IMR-90 (cell line): ENCODE data around the gene TSTD1. TPM values are rescaled to one million over a fixed set of nuclear protein-coding genes. Genes with fewer than 3 reads are reported as not detected.
A peak's percentile ranks its signal among the peaks of the same experiment; 100 is the strongest.

ENCODE experiments used
- ATAC-seq: fragments of 200-7000 bp; cut with Tn5 transposase; 2 replicates; pipeline ENCODE4 v1.9.1; 2020; ENCODE audit warnings: low read depth, mild to moderate bottlenecking, moderate library complexity
- BruUV-seq: library from RNA; stranded (reverse); fragments of 400-500 nt; replicated peaks from 2 replicates; lab custom pipeline; 2021; lab: Mats Ljungman, UMichigan
- CTCF ChIA-PET: fragments of 300-600 bp; formaldehyde crosslinking; extraction: SDS; loops from one replicate; lab custom pipeline; 2021; ENCODE audit warnings: antibody characterized with exemption; lab: Yijun Ruan, JAX
- POLR2A ChIA-PET: fragments of 300-600 bp; sonication (Branson Sonifier 250); formaldehyde crosslinking; loops from one replicate; lab custom pipeline; 2022; ENCODE audit warnings: antibody characterized with exemption; ENCODE audit not compliant: unreplicated experiment; lab: Charles Lee
- DNase-seq: peaks from one replicate; pipeline ENCODE4 v3.0.0; 2013
- H2AFZ ChIP-seq: replicated peaks from 2 replicates; pipeline ENCODE3; 2013; ENCODE audit warnings: low read length, mild to moderate bottlenecking; ENCODE audit not compliant: poor library complexity
- H2AK5ac ChIP-seq: 2 replicates; pipeline ENCODE4 v1.6.1; 2013; ENCODE audit warnings: low read depth, low read length, inconsistent platforms
- H2AK9ac ChIP-seq: replicated peaks from 2 replicates; pipeline ENCODE3; 2013; ENCODE audit warnings: mild to moderate bottlenecking, low read depth, low read length, moderate library complexity; ENCODE audit not compliant: poor library complexity
- H2BK120ac ChIP-seq: 2 replicates; pipeline ENCODE4 v1.6.1; 2013; ENCODE audit warnings: low read depth, low read length, inconsistent platforms
- H2BK15ac ChIP-seq: 3 replicates; pipeline ENCODE4 v1.6.1; 2013; ENCODE audit warnings: low read depth, low read length, inconsistent platforms
- H2BK20ac ChIP-seq: 2 replicates; pipeline ENCODE4 v1.6.1; 2013; ENCODE audit warnings: low read depth, mild to moderate bottlenecking, inconsistent platforms, low read length, moderate library complexity
- H2BK5ac ChIP-seq: 2 replicates; pipeline ENCODE4 v1.6.1; 2013; ENCODE audit warnings: mild to moderate bottlenecking, low read depth, low read length, inconsistent platforms; ENCODE audit not compliant: poor library complexity, severe bottlenecking
- H3K14ac ChIP-seq: replicated peaks from 2 replicates; pipeline ENCODE4 v1.6.1; 2013; ENCODE audit warnings: low read depth, low read length, inconsistent platforms
- H3K18ac ChIP-seq: 2 replicates; pipeline ENCODE4 v1.6.1; 2013; ENCODE audit warnings: low read depth, low read length, control low read depth
- H3K23ac ChIP-seq: 2 replicates; pipeline ENCODE4 v1.6.1; 2013; ENCODE audit warnings: low read depth, low read length, inconsistent platforms
- H3K27ac ChIP-seq: 2 replicates; pipeline ENCODE4 v1.5.1; 2013; ENCODE audit warnings: mild to moderate bottlenecking, control low read depth, low read length; ENCODE audit not compliant: insufficient read depth
- H3K27me3 ChIP-seq: 2 replicates; pipeline ENCODE4 v1.6.1; 2013; ENCODE audit warnings: low read length; ENCODE audit not compliant: control insufficient read depth, insufficient read depth
- H3K36me3 ChIP-seq: 2 replicates; pipeline ENCODE4 v1.6.1; 2013; ENCODE audit warnings: low read length, mixed read lengths; ENCODE audit not compliant: control insufficient read depth, insufficient read depth
- H3K4ac ChIP-seq: 2 replicates; pipeline ENCODE4 v1.6.1; 2013; ENCODE audit warnings: low read depth, low read length, inconsistent platforms
- H3K4me1 ChIP-seq: 2 replicates; pipeline ENCODE4 v1.6.1; 2013; ENCODE audit warnings: low read length, mixed read lengths; ENCODE audit not compliant: control insufficient read depth, insufficient read depth
- H3K4me2 ChIP-seq: 2 replicates; pipeline ENCODE4 v1.6.1; 2013; ENCODE audit warnings: low read depth, mild to moderate bottlenecking, control low read depth, low read length, moderate library complexity
- H3K4me3 ChIP-seq: 2 replicates; pipeline ENCODE4 v1.5.1; 2013; ENCODE audit warnings: low read depth, mild to moderate bottlenecking, control low read depth, low read length, moderate library complexity; ENCODE audit not compliant: insufficient read depth
- H3K56ac ChIP-seq: 2 replicates; pipeline ENCODE4 v1.6.1; 2013; ENCODE audit warnings: low read length, inconsistent platforms; ENCODE audit not compliant: insufficient read depth; ENCODE audit errors: extremely low read depth
- H3K79me1 ChIP-seq, 2 experiments: 2 replicates each; pipeline ENCODE4 v1.6.1; 2013; ENCODE audit warnings: low read length in 2 of 2, inconsistent platforms in 1 of 2, low read depth in 1 of 2
- H3K9ac ChIP-seq: 2 replicates; pipeline ENCODE4 v1.6.1; 2013; ENCODE audit warnings: low read depth, low read length, control low read depth
- H3K9me1 ChIP-seq: 2 replicates; pipeline ENCODE4 v1.6.1; 2013; ENCODE audit warnings: low read length, inconsistent platforms; ENCODE audit not compliant: insufficient read depth
- H3K9me3 ChIP-seq: 2 replicates; pipeline ENCODE4 v1.6.1; 2013; ENCODE audit warnings: low read length; ENCODE audit not compliant: control insufficient read depth, insufficient read depth
- H4K20me1 ChIP-seq: 2 replicates; pipeline ENCODE4 v1.6.1; 2013; ENCODE audit warnings: low read length, inconsistent platforms; ENCODE audit not compliant: insufficient read depth
- H4K5ac ChIP-seq: 2 replicates; pipeline ENCODE4 v1.6.1; 2013; ENCODE audit warnings: mild to moderate bottlenecking, low read depth, low read length, control low read depth
- H4K8ac ChIP-seq, 2 experiments: 2 replicates each; pipeline ENCODE4 v1.6.1; 2013; ENCODE audit warnings: low read depth in 2 of 2, low read length in 2 of 2, control low read depth in 1 of 2, inconsistent platforms in 1 of 2
- H4K91ac ChIP-seq: 2 replicates; pipeline ENCODE4 v1.6.1; 2013; ENCODE audit warnings: low read depth, low read length, inconsistent platforms; ENCODE audit not compliant: insufficient read depth
- CEBPB ChIP-seq: IDR thresholded peaks from 2 replicates; pipeline ENCODE4 v1.6.1; 2012; ENCODE audit warnings: low read depth, low read length, improper control_type of control experiment
- FOS ChIP-seq: fragments of 150-350 bp; IDR thresholded peaks from 2 replicates; pipeline ENCODE4 v1.6.1; 2016; ENCODE audit warnings: low read depth, low read length
- WGBS, 2 experiments: methylation state at CpG; one replicate each; pipeline versions ENCODE4 v1.1.5 to v1.1.7; 2013; ENCODE audit warnings: missing lambda C conversion rate in 2 of 2; ENCODE audit not compliant: insufficient read length in 1 of 2; ENCODE audit errors: extremely low coverage in 2 of 2; 5-methylcytosine and 5-hydroxymethylcytosine counted together
- dilution Hi-C: fragments of 300-500 bp; cut with HindIII; formaldehyde crosslinking; loops from one replicate; pipeline ENCODE4 v1.14.3; 2018; ENCODE audit warnings: low sequenced_read_pairs; ENCODE audit not compliant: unreplicated experiment
- in situ Hi-C: fragments of 300-500 bp; cut with MboI; formaldehyde crosslinking; loops from 3 replicates; pipeline ENCODE4 v1.14.3; 2019; ENCODE audit warnings: low sequenced_read_pairs, inconsistent platforms, mixed read lengths
- intact Hi-C: fragments of 100-400 bp; cut with micrococcal nuclease; formaldehyde crosslinking; loops from 2 replicates; pipeline ENCODE4 v1.10.0; 2022
- polyA plus RNA-seq, 3 experiments: library from polyadenylated mRNA; depleted of rRNA; stranded (reverse); fragments of >200 nt; gene quantifications; 2 replicates each; pipeline ENCODE4 v1.2.3, GENCODE V29; 2012; ENCODE audit warnings: low replicate concordance in 1 of 3
- total RNA-seq: library from RNA; depleted of rRNA; stranded (reverse); fragments of >200 nt; gene quantifications from 2 replicates; pipeline ENCODE4 v1.2.3, GENCODE V29; 2012

TSTD1 gene
- total and polyA plus RNA-seq, 2 of the 4 experiments (the other 2 are of a cell fraction): 0.21 TPM; not detected in 1

DNA sequence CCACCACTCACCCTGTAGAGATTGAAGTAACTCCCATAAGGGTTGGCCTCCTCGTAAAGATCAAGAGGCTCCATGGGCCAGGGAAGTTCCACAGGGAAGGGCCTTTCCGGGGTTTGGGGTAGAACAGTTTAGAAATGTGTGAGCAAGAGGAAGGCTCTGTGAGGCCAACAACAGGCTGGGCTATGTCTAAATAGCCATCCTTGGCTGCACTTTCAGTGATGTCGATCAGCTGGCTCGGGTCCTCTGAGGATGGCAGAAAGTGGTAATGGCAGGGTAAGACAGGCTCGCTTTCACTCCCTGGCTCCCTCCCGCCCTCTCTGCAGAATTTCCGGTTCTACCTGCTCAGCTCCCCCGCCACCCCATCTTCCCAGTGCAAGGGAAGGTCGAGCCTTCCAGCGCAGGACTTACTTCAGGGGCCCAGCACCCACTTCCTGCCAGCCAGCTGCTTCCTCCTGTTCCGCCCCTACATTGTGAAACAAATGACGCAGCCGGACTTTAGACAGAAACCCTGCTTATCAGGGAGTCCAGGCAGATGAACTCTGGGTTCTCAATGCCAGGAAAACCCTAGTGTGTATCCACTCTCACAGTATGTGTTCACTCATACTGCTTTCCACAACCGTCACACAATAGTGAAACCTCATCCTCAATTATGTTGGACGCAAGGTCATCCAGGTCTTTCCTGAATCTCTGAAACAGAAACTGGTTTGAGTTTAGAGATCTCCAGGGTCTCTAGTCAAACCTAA lies 25.1 kb downstream of the TSTD1 start:
- no TSS peak for BruUV-seq
- peak; percentile 88 for ATAC-seq
- Histone ChIP-seq H3K14ac (peak overlapping the region; percentile 42), H3K79me1 (no peaks in the 10 kb centered on the region), H4K8ac (peak overlapping the region; percentile 82 to 97), H2BK20ac (peak overlapping the region; percentile 48; the same call in 1 of the 2 replicates), H3K18ac (peak overlapping the region; percentile 88), H3K4me1 (peaks cover 6% of the 10 kb centered on the region), H3K9me3 (no peaks in the 10 kb centered on the region), H3K4ac (peak overlapping the region; percentile 31), H2AK5ac (no peak overlapping the region), H2AFZ (peak overlapping the region; percentile 85), H3K23ac (peak overlapping the region; percentile 12), H4K20me1 (no peaks in the 10 kb centered on the region), H3K27me3 (peaks cover 6% of the 10 kb centered on the region; the same call in 1 of the 2 replicates), H3K36me3 (no peaks in the 10 kb centered on the region), H2BK120ac (peak overlapping the region; percentile 46), H2AK9ac (peak overlapping the region; percentile 57), H4K91ac (peak overlapping the region; percentile 74; the same call in 1 of the 2 replicates), H2BK5ac (peak overlapping the region; percentile 93), H3K9ac (no peak overlapping the region), H2BK15ac (peak overlapping the region; percentile 38; the same call in 1 of the 3 replicates), H4K5ac (peak overlapping the region; percentile 82), H3K27ac (peak overlapping the region; percentile 69), H3K56ac (no peak overlapping the region), H3K4me3 (no peak overlapping the region), H3K4me2 (peak overlapping the region; percentile 82), H3K9me1 (peaks cover 5% of the 10 kb centered on the region)
- DNase-seq: peak; percentile 85
- intact Hi-C loops (no loop called here), dilution Hi-C loops (no loop called here), in situ Hi-C loops (no loop called here)
- CTCF ChIA-PET: no interaction called here
- WGBS, 2 experiments: 46% methylated on average over 7 of the region's 15 CpGs; no CpG with 5 or more reads in 1 of the 2 experiments
- TF ChIP-seq CEBPB: peak; percentile 88
- no peak for TF ChIP-seq FOS
- POLR2A ChIA-PET: no interaction called here
